ENCODE data around the gene ESR1.

GRCh38 chr6:151904631-151905030, 97.1 kb downstream of the ESR1 start:
- TF ChIP-seq EP300 (IDR thresholded peaks at IDR 0.05) (no peak), CTCF (IDR thresholded peaks at IDR 0.05) (no peak), POLR2AphosphoS5 (IDR thresholded peaks at IDR 0.05) (no peak)

Data from upper lobe of left lung (tissue), 4 donors.